HEK293 (cell line): Measurements from ENCODE around the gene MAP2.

ENCODE experiments used
- BCL11A ChIP-seq: fragments of 450-650 bp; formaldehyde crosslinking; IDR thresholded peaks from 2 replicates; pipeline ENCODE4 v1.5.1; 2016; ENCODE audit warnings: low read depth, missing biosample characterization, missing genetic modification characterization
- FEZF1 ChIP-seq: fragments of 450-650 bp; formaldehyde crosslinking; IDR thresholded peaks from 2 replicates; pipeline ENCODE4 v1.5.1; 2016; ENCODE audit warnings: missing biosample characterization, missing genetic modification characterization
- GFI1B ChIP-seq: fragments of 450-650 bp; formaldehyde crosslinking; IDR thresholded peaks from 2 replicates; pipeline ENCODE4 v1.5.1; 2016; ENCODE audit warnings: missing biosample characterization, missing genetic modification characterization
- GLIS1 ChIP-seq: fragments of 450-650 bp; formaldehyde crosslinking; IDR thresholded peaks from 2 replicates; pipeline ENCODE4 v1.5.1; 2016; ENCODE audit warnings: missing biosample characterization, missing genetic modification characterization
- IKZF3 ChIP-seq: fragments of 450-650 bp; IDR thresholded peaks from 2 replicates; pipeline ENCODE4 v1.5.0; 2018; ENCODE audit warnings: missing biosample characterization, mild to moderate bottlenecking, missing genetic modification characterization, moderate library complexity
- INSM2 ChIP-seq: fragments of 450-650 bp; formaldehyde crosslinking; IDR thresholded peaks from 2 replicates; pipeline ENCODE4 v1.5.1; 2016; ENCODE audit warnings: missing biosample characterization, missing genetic modification characterization
- MEIS1 ChIP-seq: sonication (generic); formaldehyde crosslinking; IDR thresholded peaks from 2 replicates; pipeline ENCODE4 v1.8.1; 2022; ENCODE audit warnings: missing genetic modification reagents, mild to moderate bottlenecking, borderline replicate concordance
- PRDM10 ChIP-seq: fragments of 450-650 bp; formaldehyde crosslinking; IDR thresholded peaks from 2 replicates; pipeline ENCODE4 v1.5.1; 2016; ENCODE audit warnings: missing biosample characterization, missing genetic modification characterization
- SETDB1 ChIP-seq: IDR thresholded peaks from one replicate; pipeline ENCODE4 v1.6.1; 2017; ENCODE audit warnings: mild to moderate bottlenecking, low read length, moderate library complexity, mixed read lengths; ENCODE audit not compliant: insufficient read length
- YY2 ChIP-seq: fragments of 450-650 bp; formaldehyde crosslinking; IDR thresholded peaks from 2 replicates; pipeline ENCODE4 v1.5.1; 2016; ENCODE audit warnings: missing biosample characterization, missing genetic modification characterization
- ZBTB26 ChIP-seq: fragments of 450-650 bp; formaldehyde crosslinking; optimal IDR thresholded peaks from 2 replicates; pipeline ENCODE3; 2016; ENCODE audit warnings: missing biosample characterization, mild to moderate bottlenecking, missing genetic modification characterization
- ZNF10 ChIP-seq: fragments of 450-650 bp; formaldehyde crosslinking; IDR thresholded peaks from 2 replicates; pipeline ENCODE4 v1.5.1; 2017; ENCODE audit warnings: missing biosample characterization, missing genetic modification characterization
- ZNF132 ChIP-seq: fragments of 450-650 bp; formaldehyde crosslinking; IDR thresholded peaks from 2 replicates; pipeline ENCODE4 v1.5.1; 2017; ENCODE audit warnings: missing biosample characterization, missing genetic modification characterization, borderline replicate concordance
- ZNF140 ChIP-seq: fragments of 450-650 bp; formaldehyde crosslinking; IDR thresholded peaks from 2 replicates; pipeline ENCODE4 v1.5.1; 2016; ENCODE audit warnings: missing biosample characterization, missing genetic modification characterization
- ZNF175 ChIP-seq: fragments of 450-650 bp; formaldehyde crosslinking; IDR thresholded peaks from 2 replicates; pipeline ENCODE4 v1.5.1; 2016; ENCODE audit warnings: missing biosample characterization, missing genetic modification characterization
- ZNF184 ChIP-seq: fragments of 450-650 bp; IDR thresholded peaks from 2 replicates; pipeline ENCODE4 v1.5.1; 2018; ENCODE audit warnings: missing biosample characterization, mild to moderate bottlenecking, missing genetic modification characterization
- ZNF223 ChIP-seq: fragments of 450-650 bp; formaldehyde crosslinking; IDR thresholded peaks from 2 replicates; pipeline ENCODE4 v1.5.1; 2016; ENCODE audit warnings: missing biosample characterization, missing genetic modification characterization
- ZNF280C ChIP-seq: fragments of 450-650 bp; formaldehyde crosslinking; IDR thresholded peaks from 2 replicates; pipeline ENCODE4 v1.5.1; 2016; ENCODE audit warnings: missing biosample characterization, missing genetic modification characterization
- ZNF324 ChIP-seq: fragments of 450-650 bp; formaldehyde crosslinking; IDR thresholded peaks from 2 replicates; pipeline ENCODE4 v1.5.1; 2016; ENCODE audit warnings: missing biosample characterization, missing genetic modification characterization
- ZNF366 ChIP-seq: fragments of 450-650 bp; formaldehyde crosslinking; conservative IDR thresholded peaks from 2 replicates; pipeline ENCODE4 v1.5.1; 2016; ENCODE audit warnings: missing biosample characterization, missing genetic modification characterization
- ZNF394 ChIP-seq: fragments of 450-650 bp; formaldehyde crosslinking; IDR thresholded peaks from 2 replicates; pipeline ENCODE4 v1.5.1; 2016; ENCODE audit warnings: missing biosample characterization, missing genetic modification characterization, mild to moderate bottlenecking, moderate library complexity, borderline replicate concordance
- ZNF416 ChIP-seq: fragments of 450-650 bp; formaldehyde crosslinking; IDR thresholded peaks from 2 replicates; pipeline ENCODE4 v1.5.1; 2016; ENCODE audit warnings: missing biosample characterization, missing genetic modification characterization
- ZNF610 ChIP-seq: fragments of 450-650 bp; formaldehyde crosslinking; IDR thresholded peaks from 2 replicates; pipeline ENCODE4 v1.5.1; 2016; ENCODE audit warnings: missing biosample characterization, missing genetic modification characterization, borderline replicate concordance
- ZNF692 ChIP-seq: fragments of 450-650 bp; formaldehyde crosslinking; IDR thresholded peaks from 2 replicates; pipeline ENCODE4 v1.5.1; 2016; ENCODE audit warnings: missing biosample characterization, missing genetic modification characterization
- ZNF837 ChIP-seq: fragments of 450-650 bp; formaldehyde crosslinking; IDR thresholded peaks from 2 replicates; pipeline ENCODE4 v1.5.1; 2016; ENCODE audit warnings: missing biosample characterization, missing genetic modification characterization
- ZSCAN30 ChIP-seq: fragments of 450-650 bp; IDR thresholded peaks from 2 replicates; pipeline ENCODE4 v1.5.1; 2018; ENCODE audit warnings: missing biosample characterization, mild to moderate bottlenecking, missing genetic modification characterization, moderate library complexity
- ZSCAN4 ChIP-seq: fragments of 450-650 bp; formaldehyde crosslinking; IDR thresholded peaks from 2 replicates; pipeline ENCODE4 v1.5.1; 2017; ENCODE audit warnings: missing biosample characterization, missing genetic modification characterization

The MAP2 gene

GRCh38 chr2:209476367-209477208, 52.7 kb downstream of the MAP2 start (continued):
- TF ChIP-seq ZNF394 (tag by site-specific recombination), result peak; percentile 56
- TF ChIP-seq ZNF324 (tag by site-specific recombination), result no peak
- peak; percentile 52 for TF ChIP-seq PRDM10 (tag by site-specific recombination)
- TF ChIP-seq ZNF140, result no peak
- no peak for TF ChIP-seq BCL11A (tag by site-specific recombination)
- TF ChIP-seq ZNF280C (tag by site-specific recombination), result no peak
- no peak for TF ChIP-seq ZBTB26 (tag by site-specific recombination)
- TF ChIP-seq ZNF10 (tag by site-specific recombination), result peak; percentile 44
- no peak for TF ChIP-seq SETDB1
- 0 out of 2 replicates have a peak, but pooled peaks have one; percentile 26 for TF ChIP-seq ZNF610 (tag by site-specific recombination)
- TF ChIP-seq ZNF175 (tag by site-specific recombination), result no peak
- TF ChIP-seq GLIS1 (tag by site-specific recombination), result peak; percentile 71
- 0 out of 2 replicates have a peak, but pooled peaks have one; percentile 38 for TF ChIP-seq ZSCAN4 (tag by site-specific recombination)
- peak; percentile 72 for TF ChIP-seq ZSCAN30 (tag by site-specific recombination)
- TF ChIP-seq ZNF692 (tag by site-specific recombination), result 0 out of 2 replicates have a peak, but pooled peaks have one; percentile 14
- TF ChIP-seq ZNF132 (tag by site-specific recombination), result no peak
- no peak for TF ChIP-seq ZNF416 (tag by site-specific recombination)
- no peak for TF ChIP-seq ZNF184 (tag by site-specific recombination)
- TF ChIP-seq GFI1B (tag by site-specific recombination), result peak; percentile 81; the same call in 1 of the 2 replicates
- TF ChIP-seq MEIS1 (CRISPR knock-in tag), result peak; percentile 66; the same call in 1 of the 2 replicates
- no peak for TF ChIP-seq ZNF223 (tag by site-specific recombination)
- no peak for TF ChIP-seq ZNF837 (tag by site-specific recombination)
- peak; percentile 95 for TF ChIP-seq ZNF366 (tag by site-specific recombination)
- TF ChIP-seq INSM2 (tag by site-specific recombination), result peak; percentile 66
- peak; percentile 97 for TF ChIP-seq FEZF1
- no peak for TF ChIP-seq YY2 (tag by site-specific recombination)
- TF ChIP-seq IKZF3 (tag by site-specific recombination), result peak; percentile 97
